Muscle of leg (tissue), 11 donors: ENCODE data around the gene CYB5R4. TPM values are rescaled to one million over a fixed set of nuclear protein-coding genes. Genes with fewer than 3 reads are reported as not detected.

Source experiments
- DNase-seq: peaks from one replicate; pipeline ENCODE4 v3.0.0; 2013
- H3K27ac ChIP-seq: one replicate; pipeline ENCODE4 v1.5.1; 2013; ENCODE audit warnings: mild to moderate bottlenecking, low read length, control low read depth
- H3K27me3 ChIP-seq: one replicate; pipeline ENCODE4 v1.6.1; 2013; ENCODE audit warnings: low read length; ENCODE audit not compliant: control insufficient read depth, insufficient read depth
- H3K36me3 ChIP-seq: one replicate; pipeline ENCODE4 v1.6.1; 2013; ENCODE audit warnings: low read length; ENCODE audit not compliant: control insufficient read depth, insufficient read depth
- H3K4me1 ChIP-seq: one replicate; pipeline ENCODE4 v1.6.1; 2013; ENCODE audit warnings: low read length; ENCODE audit not compliant: control insufficient read depth, insufficient read depth
- H3K4me3 ChIP-seq: one replicate; pipeline ENCODE4 v1.5.1; 2013; ENCODE audit warnings: low read length, control low read depth
- H3K9me3 ChIP-seq: replicated peaks from 2 replicates; pipeline ENCODE4 v1.6.1; 2013; ENCODE audit warnings: low read depth, low read length; ENCODE audit not compliant: control insufficient read depth
- WGBS: methylation state at CpG from one replicate; pipeline ENCODE4 v1.1.5; 2013; ENCODE audit warnings: missing lambda C conversion rate; ENCODE audit not compliant: insufficient coverage; 5-methylcytosine and 5-hydroxymethylcytosine counted together
- polyA plus RNA-seq, 8 donors: library from polyadenylated mRNA; unstranded; fragments of 120-200 nt; gene quantifications; one replicate each; pipeline versions ENCODE4 v1.2.1 to v1.2.3, GENCODE V29; 2013; ENCODE audit warnings: inconsistent platforms in 1 of 8, low replicate concordance in 1 of 8; ENCODE audit not compliant: insufficient read length in 8 of 8, insufficient read depth in 1 of 8
- total RNA-seq: library from RNA; stranded (reverse); fragments of 120-200 nt; gene quantifications from one replicate; pipeline ENCODE4 v1.2.4, GENCODE V29; 2013

CYB5R4 gene
- total and polyA plus RNA-seq, 9 donors, result 8.7 to 11.4 (median 10.1) TPM

- DNase-seq, result no peak
- Histone ChIP-seq H3K4me3 (no peak overlapping the region), H3K4me1 (peaks cover 5% of the 10 kb centered on the region), H3K27me3 (no peaks in the 10 kb centered on the region), H3K9me3 (no peaks in the 10 kb centered on the region), H3K36me3 (peaks cover 7% of the 10 kb centered on the region), H3K27ac (no peak overlapping the region)
- no CpG with 5 or more reads among the region's 8 CpGs for WGBS
Measured at GRCh38 chr6:83860782-83861495, 1.4 kb downstream of the CYB5R4 start.

GRCh38 chr6:83862776-83863471 lies 3.4 kb downstream of the CYB5R4 start:
- H3K36me3 ChIP-seq, result peaks cover 14% of the 10 kb centered on the region
- no peak for DNase-seq
- H3K9me3 ChIP-seq, result no peaks in the 10 kb centered on the region
- H3K4me3 ChIP-seq, result no peak overlapping the region
- H3K4me1 ChIP-seq, result peaks cover 5% of the 10 kb centered on the region
- no peaks in the 10 kb centered on the region for H3K27me3 ChIP-seq
- no CpG with 5 or more reads among the region's 4 CpGs for WGBS
- H3K27ac ChIP-seq, result no peak overlapping the region

- Histone ChIP-seq H3K27me3 (no peaks in the 10 kb centered on the region), H3K36me3 (peaks cover 14% of the 10 kb centered on the region), H3K4me3 (no peak overlapping the region), H3K4me1 (no peaks in the 10 kb centered on the region), H3K9me3 (no peaks in the 10 kb centered on the region), H3K27ac (no peak overlapping the region)
- DNase-seq, result no peak
Measured at GRCh38 chr6:83867043-83867442, 7.6 kb downstream of the CYB5R4 start.

GRCh38 chr6:83867527-83868161 lies 8.2 kb downstream of the CYB5R4 start:
- peak; percentile 23 for DNase-seq
- H3K4me1 ChIP-seq, result no peaks in the 10 kb centered on the region
- H3K4me3 ChIP-seq, result no peak overlapping the region
- 96% methylated on average over 8 of the region's 9 CpGs for WGBS
- peaks cover 14% of the 10 kb centered on the region for H3K36me3 ChIP-seq
- H3K27me3 ChIP-seq, result no peaks in the 10 kb centered on the region
- no peak overlapping the region for H3K27ac ChIP-seq
- no peaks in the 10 kb centered on the region for H3K9me3 ChIP-seq

- peaks cover 14% of the 10 kb centered on the region for H3K36me3 ChIP-seq
- H3K4me3 ChIP-seq, result no peak overlapping the region
- WGBS, result no CpG with 5 or more reads among the region's 1 CpG
- DNase-seq, result no peak
- H3K27me3 ChIP-seq, result no peaks in the 10 kb centered on the region
- H3K4me1 ChIP-seq, result no peaks in the 10 kb centered on the region
- H3K9me3 ChIP-seq, result no peaks in the 10 kb centered on the region
- H3K27ac ChIP-seq, result no peak overlapping the region
Measured at GRCh38 chr6:83868639-83869038, 9.2 kb downstream of the CYB5R4 start.

- WGBS, result no CpG with 5 or more reads among the region's 4 CpGs
- H3K27ac ChIP-seq, result no peak overlapping the region
- no peaks in the 10 kb centered on the region for H3K9me3 ChIP-seq
- H3K27me3 ChIP-seq, result no peaks in the 10 kb centered on the region
- peaks cover 8% of the 10 kb centered on the region for H3K36me3 ChIP-seq
- no peak overlapping the region for H3K4me3 ChIP-seq
- H3K4me1 ChIP-seq, result no peaks in the 10 kb centered on the region
- DNase-seq, result no peak
Measured at GRCh38 chr6:83870649-83871048, 11.2 kb downstream of the CYB5R4 start.

GRCh38 chr6:83872386-83873118 lies 13.1 kb downstream of the CYB5R4 start:
- WGBS, result no CpG with 5 or more reads among the region's 3 CpGs

GRCh38 chr6:83873869-83874268 lies 14.4 kb downstream of the CYB5R4 start:
- Histone ChIP-seq H3K9me3 (no peaks in the 10 kb centered on the region), H3K4me1 (no peaks in the 10 kb centered on the region), H3K27ac (no peak overlapping the region), H3K27me3 (no peaks in the 10 kb centered on the region), H3K4me3 (no peak overlapping the region), H3K36me3 (no peaks in the 10 kb centered on the region)
- no peak for DNase-seq

More at GRCh38 chr6:83872386-83873118, 13.1 kb downstream of the CYB5R4 start:
- H3K36me3 ChIP-seq, result no peaks in the 10 kb centered on the region
- DNase-seq, result no peak
- H3K4me1 ChIP-seq, result no peaks in the 10 kb centered on the region
- no peaks in the 10 kb centered on the region for H3K9me3 ChIP-seq
- no peak overlapping the region for H3K27ac ChIP-seq
- no peaks in the 10 kb centered on the region for H3K27me3 ChIP-seq
- H3K4me3 ChIP-seq, result no peak overlapping the region

- H3K27ac ChIP-seq, result no peak overlapping the region
- H3K4me1 ChIP-seq, result no peaks in the 10 kb centered on the region
- H3K27me3 ChIP-seq, result no peaks in the 10 kb centered on the region
- H3K4me3 ChIP-seq, result no peak overlapping the region
- WGBS, result no CpG with 5 or more reads among the region's 6 CpGs
- H3K9me3 ChIP-seq, result no peaks in the 10 kb centered on the region
- DNase-seq, result no peak
- H3K36me3 ChIP-seq, result no peaks in the 10 kb centered on the region
Measured at GRCh38 chr6:83875843-83876242, 16.4 kb downstream of the CYB5R4 start.
